Subcutaneous abdominal adipose tissue (tissue), 5 donors: Measurements from ENCODE around the gene GHDC.
"Not testable (repeated sequence)": the region's sequence is repeated elsewhere in the genome, so short reads cannot be mapped to it uniquely, and the experiment has no call there.

Source experiments
- H3K27ac ChIP-seq: one replicate; pipeline ENCODE4 v1.7.0; 2013; ENCODE audit warnings: low read depth, mild to moderate bottlenecking, inconsistent platforms, low read length, moderate library complexity
- H3K27me3 ChIP-seq, 5 donors: one replicate each; pipeline ENCODE4 v1.7.0; 2013; ENCODE audit warnings: low read length in 5 of 5, inconsistent platforms in 1 of 5; ENCODE audit not compliant: control insufficient read depth in 5 of 5, insufficient read depth in 4 of 5
- H3K36me3 ChIP-seq, 5 donors: one replicate each; pipeline ENCODE4 v1.7.0; 2013; ENCODE audit warnings: low read length in 5 of 5; ENCODE audit not compliant: control insufficient read depth in 5 of 5, insufficient read depth in 5 of 5
- H3K4me1 ChIP-seq, 5 donors: one replicate each; pipeline ENCODE4 v1.7.0; 2013; ENCODE audit warnings: low read length in 5 of 5, mild to moderate bottlenecking in 3 of 5, moderate library complexity in 1 of 5; ENCODE audit not compliant: control insufficient read depth in 5 of 5, insufficient read depth in 5 of 5
- H3K4me3 ChIP-seq, 5 donors: one replicate each; pipeline ENCODE4 v1.7.0; 2013; ENCODE audit warnings: low read length in 5 of 5, low read depth in 1 of 5
- H3K9ac ChIP-seq, 5 donors: one replicate each; pipeline ENCODE4 v1.7.0; 2013; ENCODE audit warnings: low read length in 5 of 5, mild to moderate bottlenecking in 4 of 5, moderate library complexity in 3 of 5
- H3K9me3 ChIP-seq, 5 donors: one replicate each; pipeline ENCODE4 v1.7.0; 2013; ENCODE audit warnings: low read length in 5 of 5; ENCODE audit not compliant: control insufficient read depth in 5 of 5
- donor health status: healthy.
- donor health status: healthy.
- donor health status: healthy.
- donor health status: healthy.
- donor health status: healthy.

The GHDC gene

DNA sequence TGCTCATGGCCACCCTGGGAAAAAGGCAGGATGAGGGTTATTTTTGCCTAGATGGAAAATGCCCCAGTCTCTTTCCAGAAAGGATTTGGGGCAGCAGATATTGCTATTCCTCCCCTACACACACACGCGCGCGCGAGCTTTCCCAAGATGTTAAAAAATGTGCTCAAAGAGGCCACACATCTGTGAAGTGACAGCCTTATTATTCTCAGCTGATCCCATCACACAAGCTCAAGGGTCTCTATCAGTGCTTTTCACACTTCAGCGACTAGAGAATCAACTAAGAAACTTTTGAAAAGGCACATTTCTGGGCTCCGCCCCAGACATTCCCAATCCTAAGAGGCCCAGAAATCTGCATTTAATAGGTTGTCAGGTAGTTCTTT is 33.8 kb downstream of the GHDC start:
- H3K27ac ChIP-seq = no peak overlapping the region
- H3K9ac ChIP-seq = no peak overlapping the region

DNA sequence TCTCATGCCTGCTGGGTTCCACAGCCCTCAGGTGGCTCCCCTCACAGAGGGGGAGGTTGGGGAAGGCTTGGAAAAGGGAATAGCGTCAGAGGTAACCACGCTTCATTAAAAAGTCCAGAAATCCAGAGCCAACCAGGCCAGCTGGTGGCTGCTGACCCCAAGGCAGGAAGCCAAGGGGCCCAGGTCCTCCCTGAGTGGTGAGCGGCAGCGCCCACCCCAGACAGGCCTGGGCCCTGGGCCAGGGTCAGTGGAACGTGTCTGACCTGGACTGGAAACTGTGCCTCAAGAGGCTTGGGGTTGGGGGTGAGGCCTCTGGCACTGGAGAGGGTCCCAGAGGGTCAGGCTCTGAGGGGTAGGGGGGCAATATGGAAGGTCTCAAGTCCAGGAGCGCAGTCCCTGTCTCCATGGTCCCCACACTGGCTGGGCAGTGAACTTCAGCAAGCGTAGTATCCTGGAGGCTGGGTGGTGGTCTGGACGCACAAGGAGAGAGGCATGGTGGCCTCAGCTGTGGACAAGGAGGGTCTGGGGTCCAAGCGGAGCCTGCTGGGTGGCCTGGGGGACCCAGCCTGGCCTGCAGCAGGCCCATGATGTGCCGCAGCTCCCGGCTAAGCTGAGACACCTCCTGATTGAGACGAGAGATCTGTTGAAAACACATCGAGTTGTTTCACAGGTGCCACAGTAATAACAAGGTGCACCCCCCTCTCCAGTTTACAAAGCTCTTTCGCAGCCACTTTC is 34.3 kb downstream of the GHDC start:
- no peak overlapping the region for H3K27ac ChIP-seq
- H3K27me3 ChIP-seq = no peaks in the 10 kb centered on the region
- H3K4me1 ChIP-seq = peaks cover 0 to 7% (median 6%) of the 10 kb centered on the region in 5 donors

More for the DNA sequence above, 33.8 kb downstream of the GHDC start:
- H3K36me3 ChIP-seq = no peaks in the 10 kb centered on the region
- no peak overlapping the region for H3K4me3 ChIP-seq
- no peaks in the 10 kb centered on the region for H3K27me3 ChIP-seq
- no peaks in the 10 kb centered on the region for H3K9me3 ChIP-seq
- H3K4me1 ChIP-seq = peaks cover 0 to 4% (median 3%) of the 10 kb centered on the region in 5 donors

DNA sequence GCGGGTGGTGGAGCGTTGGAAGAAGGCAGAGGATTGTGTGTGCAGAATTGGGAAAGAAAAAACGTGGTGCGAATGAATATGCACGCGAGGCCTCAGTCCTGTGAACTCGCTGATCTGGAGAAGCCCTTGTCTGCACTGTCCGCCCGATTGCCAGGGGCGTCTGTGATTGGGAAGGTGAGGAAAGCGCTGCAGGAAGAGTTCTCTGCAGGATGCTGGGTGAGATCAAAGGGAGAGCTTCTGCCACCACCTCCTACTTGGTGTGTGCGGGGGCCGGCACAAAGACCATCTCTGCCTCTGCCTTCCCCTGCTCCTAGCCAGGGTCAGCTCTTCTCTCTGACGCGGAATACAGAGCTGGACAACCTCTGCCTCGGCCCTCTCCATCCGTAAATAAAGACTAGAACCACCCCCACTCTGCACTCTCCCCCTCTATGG is 38.7 kb downstream of the GHDC start:
- H3K36me3 ChIP-seq = peaks cover 0 to 8% (median 5%) of the 10 kb centered on the region in 5 donors
- H3K27ac ChIP-seq = no peak overlapping the region
- H3K9me3 ChIP-seq = no peaks in the 10 kb centered on the region
- no peaks in the 10 kb centered on the region for H3K27me3 ChIP-seq
- H3K4me3 ChIP-seq = peak overlapping the region; percentile 53 to 96 (median 73)
- peaks cover 7 to 38% (median 35%) of the 10 kb centered on the region in 5 donors for H3K4me1 ChIP-seq
- peak overlapping the region in 1 of 5 donors; percentile 42 for H3K9ac ChIP-seq

More for the DNA sequence above, 34.3 kb downstream of the GHDC start:
- Histone ChIP-seq H3K4me3 (no peak overlapping the region), H3K36me3 (no peaks in the 10 kb centered on the region), H3K9ac (no peak overlapping the region), H3K9me3 (no peaks in the 10 kb centered on the region)

- Histone ChIP-seq H3K27ac (peak overlapping the region; percentile 81), H3K4me1 (peaks cover 7 to 39% (median 35%) of the 10 kb centered on the region in 5 donors), H3K4me3 (peak overlapping the region; percentile 73 to 99 (median 96)), H3K36me3 (peaks cover 0 to 9% (median 5%) of the 10 kb centered on the region in 5 donors), H3K27me3 (no peaks in the 10 kb centered on the region), H3K9ac (peak overlapping the region; percentile 84 to 100 (median 99)), H3K9me3 (no peaks in the 10 kb centered on the region)
Measured at GRCh38 chr17:42153919-42154742, 40.2 kb downstream of the GHDC start.

DNA sequence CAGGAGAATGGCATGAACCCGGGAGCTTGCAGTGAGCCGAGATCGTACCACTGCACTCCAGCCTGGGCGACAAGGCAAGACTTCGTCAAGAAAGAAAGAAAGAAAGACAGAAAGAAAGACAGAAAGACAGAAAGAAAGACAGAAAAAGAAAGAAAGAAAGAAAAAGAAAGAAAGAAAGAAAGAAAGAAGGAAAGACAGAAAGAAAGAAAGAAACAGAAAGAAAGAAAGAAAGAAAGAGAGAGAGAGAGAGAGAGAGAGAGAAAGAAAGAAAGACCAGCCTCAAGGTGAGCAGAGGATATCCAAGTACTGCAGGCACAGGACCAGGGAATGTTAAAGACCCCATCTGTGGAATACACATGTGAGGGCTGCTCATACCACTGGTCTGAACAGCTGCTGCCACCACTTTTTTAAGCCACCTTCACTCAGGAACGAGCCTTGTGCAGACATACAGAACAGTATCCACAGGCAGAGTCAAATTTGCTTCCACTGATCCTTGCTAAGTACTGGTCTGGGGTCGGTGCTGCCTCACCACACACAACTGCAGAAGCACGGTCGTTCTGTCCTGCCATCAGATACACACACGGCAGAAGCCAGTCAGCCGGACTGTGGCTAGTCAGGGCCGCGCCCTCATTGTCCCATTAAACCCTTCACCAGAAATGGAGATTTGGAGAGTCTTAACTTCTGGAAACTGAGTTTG is 47.2 kb downstream of the GHDC start:
- peaks cover 0 to 30% (median 23%) of the 10 kb centered on the region in 5 donors for H3K4me1 ChIP-seq
- no peaks in the 10 kb centered on the region for H3K27me3 ChIP-seq
- no peaks in the 10 kb centered on the region for H3K9me3 ChIP-seq
- H3K9ac ChIP-seq = peak overlapping the region in 1 of 5 donors; percentile 49
- no peak overlapping the region for H3K4me3 ChIP-seq
- H3K36me3 ChIP-seq = peaks cover 0 to 32% (median 25%) of the 10 kb centered on the region in 5 donors
- H3K27ac ChIP-seq = no peak overlapping the region

DNA sequence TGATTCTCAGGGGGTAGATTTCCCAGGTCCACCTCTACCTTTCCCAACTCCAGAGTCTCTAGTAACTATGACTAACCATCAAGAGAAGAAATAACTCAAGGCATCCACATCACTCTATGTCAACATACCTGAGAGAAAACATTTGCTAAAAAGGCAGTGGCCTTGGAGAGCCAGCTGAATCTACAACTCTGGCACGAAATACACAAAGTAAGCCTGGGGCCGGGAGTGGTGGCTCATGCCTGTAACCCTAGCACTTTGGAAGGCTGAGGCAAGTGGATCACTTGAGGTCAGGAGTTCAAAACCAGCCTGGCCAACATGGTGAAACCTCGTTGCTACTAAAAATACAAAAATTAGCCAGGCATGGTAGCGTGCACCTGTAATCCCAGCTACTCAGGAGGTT is 51.2 kb downstream of the GHDC start:
- H3K27ac ChIP-seq, H3K9me3 ChIP-seq, H3K4me3 ChIP-seq, H3K27me3 ChIP-seq: not testable (repeated sequence)
- Histone ChIP-seq H3K36me3 (peaks cover 0 to 33% (median 21%) of the 10 kb centered on the region in 5 donors), H3K9ac (peak overlapping the region in 1 of 5 donors; percentile 11), H3K4me1 (peaks cover 10 to 50% (median 42%) of the 10 kb centered on the region in 5 donors)

- Histone ChIP-seq H3K36me3 (peaks cover 0 to 28% (median 20%) of the 10 kb centered on the region in 5 donors), H3K27me3 (no peaks in the 10 kb centered on the region), H3K4me1 (peaks cover 11 to 53% (median 47%) of the 10 kb centered on the region in 5 donors), H3K27ac (no peak overlapping the region), H3K4me3 (peak overlapping the region in 1 of 5 donors; percentile 22), H3K9ac (peak overlapping the region in 2 of 5 donors; percentile 11 to 52), H3K9me3 (no peaks in the 10 kb centered on the region)
Measured at GRCh38 chr17:42142371-42142896, 51.9 kb downstream of the GHDC start.

DNA sequence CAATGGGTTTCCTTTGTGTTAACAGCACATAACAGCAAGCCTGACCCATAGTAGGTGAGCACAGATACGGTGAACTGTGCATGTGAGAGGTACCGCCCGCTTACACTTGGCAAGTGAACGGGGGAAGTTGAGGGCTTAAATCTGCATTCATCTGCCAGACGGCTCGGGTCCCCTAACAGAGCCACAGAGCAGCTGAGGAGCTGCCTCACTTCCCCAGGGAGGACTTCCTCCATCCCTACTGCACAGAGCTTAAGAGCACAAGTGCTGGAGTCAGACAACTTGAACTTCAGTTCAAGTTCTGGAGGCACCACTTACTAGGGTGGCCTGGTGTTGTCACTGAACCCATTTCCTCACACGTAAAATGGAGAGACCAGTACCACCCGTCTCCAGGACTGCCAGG is 52.9 kb downstream of the GHDC start:
- Histone ChIP-seq H3K9me3 (no peaks in the 10 kb centered on the region), H3K27ac (no peak overlapping the region), H3K9ac (no peak overlapping the region), H3K4me3 (no peak overlapping the region), H3K4me1 (peaks cover 13 to 61% (median 52%) of the 10 kb centered on the region in 5 donors), H3K27me3 (no peaks in the 10 kb centered on the region), H3K36me3 (peaks cover 0 to 22% (median 15%) of the 10 kb centered on the region in 5 donors)

- H3K9ac ChIP-seq, H3K27me3 ChIP-seq, H3K4me3 ChIP-seq, H3K9me3 ChIP-seq, H3K27ac ChIP-seq: not testable (repeated sequence)
- peaks cover 0 to 22% (median 15%) of the 10 kb centered on the region in 5 donors for H3K36me3 ChIP-seq
- peaks cover 18 to 68% (median 59%) of the 10 kb centered on the region in 5 donors for H3K4me1 ChIP-seq
Measured at GRCh38 chr17:42140690-42141089, 53.6 kb downstream of the GHDC start.
